Natural killer cell (primary cell): ENCODE data around the gene DYNC1H1. TPM values are rescaled to one million over a fixed set of nuclear protein-coding genes. Genes with fewer than 3 reads are reported as not detected.
"Not testable (repeated sequence)": the region's sequence is repeated elsewhere in the genome, so short reads cannot be mapped to it uniquely, and the experiment has no call there.

Source experiments
- ATAC-seq, 3 donors: fragments of 150-1000 bp in 2 of 3; fragments of 200-7000 bp in 1 of 3; cut with Tn5 transposase; 1 replicate in 1 of 3; 2 replicates in 2 of 3; pipeline ENCODE4 v1.10.0; 2021; ENCODE audit warnings: mild to moderate bottlenecking in 2 of 3, moderate library complexity in 2 of 3
- DNase-seq, 2 donors: peaks; one replicate each; pipeline versions ENCODE4 v3.0.0 to v3.0.0-alpha.2; 2013 to 2021; ENCODE audit warnings: mixed read lengths in 1 of 2
- H3K27ac ChIP-seq: one replicate; pipeline ENCODE4 v1.5.1; 2013; ENCODE audit warnings: mild to moderate bottlenecking, low read length
- H3K27me3 ChIP-seq: one replicate; pipeline ENCODE4 v1.6.1; 2013; ENCODE audit warnings: low read length; ENCODE audit not compliant: control insufficient read depth, insufficient read depth
- H3K36me3 ChIP-seq: one replicate; pipeline ENCODE4 v1.6.1; 2013; ENCODE audit warnings: low read length; ENCODE audit not compliant: control insufficient read depth, insufficient read depth
- H3K4me1 ChIP-seq: one replicate; pipeline ENCODE4 v1.6.1; 2013; ENCODE audit warnings: low read length; ENCODE audit not compliant: control insufficient read depth, insufficient read depth
- H3K4me3 ChIP-seq: one replicate; pipeline ENCODE4 v1.5.1; 2013; ENCODE audit warnings: low read length
- H3K9me3 ChIP-seq: one replicate; pipeline ENCODE4 v1.6.1; 2013; ENCODE audit warnings: low read length; ENCODE audit not compliant: control insufficient read depth, insufficient read depth
- H3K27ac Mint-ChIP-seq, 2 donors: one replicate each; pipeline ENCODE4 v1.8.0; 2022; ENCODE audit warnings: mild to moderate bottlenecking in 2 of 2, mixed read lengths in 2 of 2, moderate library complexity in 1 of 2
- H3K27me3 Mint-ChIP-seq, 2 donors: one replicate each; pipeline ENCODE4 v1.8.0; 2022; ENCODE audit warnings: low read depth in 2 of 2, mixed read lengths in 2 of 2
- H3K36me3 Mint-ChIP-seq: one replicate; pipeline ENCODE4 v1.8.0; 2022; ENCODE audit warnings: mixed read lengths
- H3K4me1 Mint-ChIP-seq, 2 donors: one replicate each; pipeline ENCODE4 v1.8.0; 2022; ENCODE audit warnings: mixed read lengths in 2 of 2
- H3K4me3 Mint-ChIP-seq: one replicate; pipeline ENCODE4 v1.8.0; 2022; ENCODE audit warnings: mild to moderate bottlenecking, moderate library complexity, mixed read lengths
- H3K9me3 Mint-ChIP-seq, 2 donors: one replicate each; pipeline ENCODE4 v1.8.0; 2022; ENCODE audit warnings: mixed read lengths in 2 of 2
- CTCF ChIP-seq: fragments of 200-600 bp; IDR thresholded peaks from one replicate; pipeline ENCODE4 v1.8.0; 2022; ENCODE audit warnings: antibody characterized with exemption
- WGBS: methylation state at CpG from one replicate; pipeline ENCODE4 v1.1.7; 2013; ENCODE audit warnings: missing lambda C conversion rate; ENCODE audit not compliant: insufficient coverage; 5-methylcytosine and 5-hydroxymethylcytosine counted together
- intact Hi-C: fragments of 100-400 bp; cut with micrococcal nuclease; formaldehyde crosslinking; loops from one replicate; pipeline ENCODE4 v1.14.2; 2022
- total RNA-seq, 4 donors: library from RNA; stranded (reverse); fragments of 120-200 nt in 1 of 4; gene quantifications; one replicate each; pipeline versions ENCODE4 v1.2.3 to v1.2.4, GENCODE V29; 2013 to 2022

The DYNC1H1 gene
- total RNA-seq, 3 donors from 2014 or later (not counting 1 experiment from before 2014, with no cell fraction given) = 313 to 381 (median 349) TPM

DNA sequence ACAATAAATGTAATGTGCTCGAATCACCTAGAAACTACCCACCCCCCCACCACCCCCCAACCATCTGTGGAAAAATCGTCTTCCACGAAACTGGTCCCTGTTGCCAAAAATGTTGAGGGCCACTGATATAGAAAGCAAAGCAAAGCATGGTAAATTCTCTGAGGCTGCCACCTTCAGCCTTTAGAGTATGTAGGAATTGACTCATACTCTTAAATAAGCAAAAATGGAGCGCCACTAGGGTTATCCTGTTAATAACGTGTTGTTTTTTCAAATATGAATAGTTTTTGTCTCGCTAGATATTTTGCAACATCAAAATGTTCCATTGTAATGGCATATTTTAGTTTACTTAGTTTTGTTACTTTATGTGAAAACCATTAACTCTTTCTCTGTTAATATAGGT, 18.2 kb downstream of the DYNC1H1 start:
- intact Hi-C loops = no loop called here
- Histone ChIP-seq H3K27me3 (no peaks in the 10 kb centered on the region), H3K4me1 (no peaks in the 10 kb centered on the region), H3K4me3 (no peak overlapping the region), H3K9me3 (no peaks in the 10 kb centered on the region), H3K36me3 (peaks cover 81% of the 10 kb centered on the region), H3K27ac (no peak overlapping the region)
- TF ChIP-seq CTCF = no peak
- peak overlapping the region in 1 of 2 donors; percentile 12 for H3K27ac Mint-ChIP-seq
- H3K27me3 Mint-ChIP-seq = no peaks in the 10 kb centered on the region
- no peak for ATAC-seq
- H3K9me3 Mint-ChIP-seq = no peaks in the 10 kb centered on the region
- peaks cover 8 to 10% of the 10 kb centered on the region in 2 donors for H3K4me1 Mint-ChIP-seq
- no peak for DNase-seq
- 88% methylated on average over 4 of the region's 6 CpGs for WGBS
- no peak overlapping the region for H3K4me3 Mint-ChIP-seq
- peaks cover 25% of the 10 kb centered on the region for H3K36me3 Mint-ChIP-seq

GRCh38 chr14:101984831-101985230, 20.5 kb downstream of the DYNC1H1 start:
- intact Hi-C loops, H3K27ac Mint-ChIP-seq: not testable (repeated sequence)
- peaks cover 41% of the 10 kb centered on the region for H3K36me3 Mint-ChIP-seq

DNA sequence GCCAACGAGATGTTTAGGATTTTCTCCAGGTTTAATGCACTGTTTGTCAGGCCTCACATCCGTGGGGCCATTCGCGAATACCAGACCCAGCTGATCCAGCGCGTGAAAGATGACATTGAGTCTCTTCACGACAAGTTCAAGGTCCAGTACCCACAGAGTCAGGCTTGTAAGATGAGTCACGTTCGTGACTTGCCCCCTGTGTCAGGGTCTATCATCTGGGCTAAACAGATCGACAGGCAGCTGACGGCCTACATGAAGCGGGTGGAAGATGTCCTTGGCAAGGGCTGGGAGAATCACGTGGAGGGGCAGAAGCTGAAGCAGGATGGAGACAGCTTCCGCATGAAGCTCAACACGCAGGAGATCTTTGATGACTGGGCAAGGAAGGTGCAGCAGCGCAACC, 21.6 kb downstream of the DYNC1H1 start:
- no peak overlapping the region for H3K27ac ChIP-seq
- DNase-seq (no peak), ATAC-seq (no peak)
- H3K9me3 Mint-ChIP-seq = no peaks in the 10 kb centered on the region
- intact Hi-C loops = no loop called here
- peaks cover 42% of the 10 kb centered on the region for H3K36me3 Mint-ChIP-seq
- no peaks in the 10 kb centered on the region for H3K27me3 ChIP-seq
- H3K4me1 Mint-ChIP-seq = peaks cover 5 to 8% of the 10 kb centered on the region in 2 donors
- H3K9me3 ChIP-seq = no peaks in the 10 kb centered on the region
- H3K4me1 ChIP-seq = no peaks in the 10 kb centered on the region
- no peak overlapping the region for H3K4me3 Mint-ChIP-seq
- H3K4me3 ChIP-seq = no peak overlapping the region
- 96% methylated on average over 16 of the region's 16 CpGs for WGBS
- TF ChIP-seq CTCF = no peak
- peaks cover 82% of the 10 kb centered on the region for H3K36me3 ChIP-seq
- H3K27me3 Mint-ChIP-seq = no peaks in the 10 kb centered on the region
- no peak overlapping the region for H3K27ac Mint-ChIP-seq

More at GRCh38 chr14:101984831-101985230, 20.5 kb downstream of the DYNC1H1 start:
- peaks cover 85% of the 10 kb centered on the region for H3K36me3 ChIP-seq
- not testable (repeated sequence) for H3K4me3 ChIP-seq, H3K4me1 Mint-ChIP-seq, H3K9me3 Mint-ChIP-seq, H3K27me3 ChIP-seq, H3K9me3 ChIP-seq, H3K27ac ChIP-seq, ATAC-seq, H3K27me3 Mint-ChIP-seq, DNase-seq, H3K4me3 Mint-ChIP-seq, H3K4me1 ChIP-seq
- WGBS = 100% methylated on average over 11 of the region's 12 CpGs

GRCh38 chr14:101986953-101987352, 22.6 kb downstream of the DYNC1H1 start:
- ATAC-seq (no peak), DNase-seq (no peak)
- Histone ChIP-seq H3K27me3 (no peaks in the 10 kb centered on the region), H3K4me1 (no peaks in the 10 kb centered on the region), H3K36me3 (peaks cover 79% of the 10 kb centered on the region), H3K9me3 (no peaks in the 10 kb centered on the region), H3K27ac (no peak overlapping the region), H3K4me3 (no peak overlapping the region)
- Mint-ChIP-seq H3K4me1 (peaks cover 5 to 8% of the 10 kb centered on the region in 2 donors), H3K36me3 (peaks cover 42% of the 10 kb centered on the region), H3K9me3 (no peaks in the 10 kb centered on the region), H3K27ac (no peak overlapping the region), H3K27me3 (no peaks in the 10 kb centered on the region), H3K4me3 (no peak overlapping the region)
- 98% methylated on average over 6 of the region's 7 CpGs for WGBS
- no peak for TF ChIP-seq CTCF
- intact Hi-C loops = no loop called here
